Middle frontal gyrus (tissue), 1 donor: ENCODE measurements around the gene CALN1.
"Not testable (repeated sequence)": the region's sequence is repeated elsewhere in the genome, so short reads cannot be mapped to it uniquely, and the experiment has no call there.

Experiments used
- DNase-seq: peaks from one replicate; pipeline ENCODE4 v3.0.0-alpha.2; 2015; ENCODE audit warnings: low spot score; ENCODE audit errors: extremely low spot score

Gene CALN1

GRCh38 chr7:71753956-71754664, 658.0 kb downstream of the CALN1 start:
- no peak for DNase-seq

- no peak for DNase-seq
Measured at GRCh38 chr7:71753236-71753635, 658.9 kb downstream of the CALN1 start.

- peak; percentile 16 for DNase-seq
Measured at GRCh38 chr7:71752171-71752935, 659.8 kb downstream of the CALN1 start.

- DNase-seq: no peak
Measured at GRCh38 chr7:71750290-71750689, 661.8 kb downstream of the CALN1 start.

GRCh38 chr7:71746006-71746405, 666.1 kb downstream of the CALN1 start:
- no peak for DNase-seq

- no peak for DNase-seq
Measured at GRCh38 chr7:71740174-71740560, 672.0 kb downstream of the CALN1 start.

- no peak for DNase-seq
Measured at GRCh38 chr7:71739520-71740173, 672.5 kb downstream of the CALN1 start.

GRCh38 chr7:71737931-71738540, 674.1 kb downstream of the CALN1 start:
- not testable (repeated sequence) for DNase-seq

GRCh38 chr7:71735961-71736556, 676.1 kb downstream of the CALN1 start:
- DNase-seq: peak; percentile 66

- peak; percentile 76 for DNase-seq
Measured at GRCh38 chr7:71733107-71733870, 678.8 kb downstream of the CALN1 start.

- no peak for DNase-seq
Measured at GRCh38 chr7:71731740-71732139, 680.4 kb downstream of the CALN1 start.
